K562 (cell line): ENCODE data around the gene INSR. TPM values are rescaled to one million over a fixed set of nuclear protein-coding genes. Genes with fewer than 3 reads are reported as not detected.
A peak's percentile ranks its signal among the peaks of the same experiment; 100 is the strongest.

Experiments used
- CBFB ChIP-seq: sonication (generic); formaldehyde crosslinking; IDR thresholded peaks from 2 replicates; pipeline ENCODE4 v1.4.0; 2020; ENCODE audit warnings: mild to moderate bottlenecking, missing genetic modification reagents
- CREBBP ChIP-seq: IDR thresholded peaks from one replicate; pipeline ENCODE4 v1.6.1; 2012; ENCODE audit warnings: low read depth, mild to moderate bottlenecking, control low read depth, inconsistent platforms, low read length
- CUX1 ChIP-seq: fragments of 200-800 bp; sonication (Bioruptor generic); IDR thresholded peaks from 2 replicates; pipeline ENCODE4 v1.6.1; 2016; ENCODE audit warnings: missing genetic modification characterization, missing compliant biosample characterization
- DIDO1 ChIP-seq: fragments of 450-650 bp; IDR thresholded peaks from 2 replicates; pipeline ENCODE4 v1.6.1; 2016; ENCODE audit warnings: low read depth, missing biosample characterization, missing genetic modification characterization
- GTF2F1 ChIP-seq: IDR thresholded peaks from 2 replicates; pipeline ENCODE4 v1.6.1; 2011; ENCODE audit warnings: low read depth, low read length, improper control_type of control experiment
- SLC30A9 ChIP-seq: fragments of 250-450 bp; sonication (Bioruptor Pico); IDR thresholded peaks from 2 replicates; pipeline ENCODE4 v1.8.0; 2022; ENCODE audit warnings: mild to moderate bottlenecking, moderate library complexity
- ZNF23 ChIP-seq: fragments of 250-450 bp; sonication (Bioruptor Pico); IDR thresholded peaks from 2 replicates; pipeline ENCODE4 v1.4.0; 2020; ENCODE audit warnings: mild to moderate bottlenecking
- ZNF445 ChIP-seq: fragments of 250-450 bp; sonication (Bioruptor Pico); IDR thresholded peaks from 2 replicates; pipeline ENCODE4 v1.4.0; 2020; ENCODE audit warnings: low read depth, mild to moderate bottlenecking, moderate library complexity
- ZNF740 ChIP-seq, 3 experiments: fragments of 200-800 bp in 1 of 3; sonication (Bioruptor generic) in 1 of 3; sonication (generic) in 1 of 3; formaldehyde crosslinking in 1 of 3; IDR thresholded peaks; 2 replicates each; pipeline versions ENCODE4 v1.6.1 to v1.8.0; 2016 to 2022; ENCODE audit warnings: mild to moderate bottlenecking in 2 of 3, missing compliant biosample characterization in 2 of 3, missing genetic modification characterization in 2 of 3, missing genetic modification reagents in 1 of 3
- ZNF75A ChIP-seq: fragments of 450-650 bp; formaldehyde crosslinking; IDR thresholded peaks from 2 replicates; pipeline ENCODE4 v1.4.0; 2020; ENCODE audit warnings: mild to moderate bottlenecking
- polyA plus RNA-seq, 8 experiments: library from polyadenylated mRNA; depleted of rRNA in 4 of 8; stranded (reverse) in 5 of 8; unstranded in 3 of 8; fragments of >200 nt; fragmentation: Nextera tagmentation in 2 of 8; fragmentation: Illumina TruSeq in 1 of 8; extraction: Ambion mirVana in 2 of 8; extraction: Trizol in 1 of 8; gene quantifications; 2 replicates each; pipeline versions ENCODE4 v1.2.1 to v1.2.3, GENCODE V29; 2011 to 2014; ENCODE audit warnings: inconsistent platforms in 1 of 8, missing spikeins in 1 of 8
- total RNA-seq, 7 experiments: library from RNA; depleted of rRNA in 6 of 7; stranded (reverse); fragments of >200 nt in 6 of 7; fragmentation: Illumina TruSeq in 2 of 7; extraction: Trizol in 2 of 7; gene quantifications; 2 replicates each; pipeline versions ENCODE4 v1.2.1 to v1.2.3, GENCODE V29; 2011 to 2021; ENCODE audit warnings: low replicate concordance in 1 of 7

Gene INSR
- total and polyA plus RNA-seq, 9 of the 15 experiments (the other 6 are each of a cell fraction or from before 2014, with no cell fraction given) = 0.04 to 0.88 (median 0.41) TPM

DNA sequence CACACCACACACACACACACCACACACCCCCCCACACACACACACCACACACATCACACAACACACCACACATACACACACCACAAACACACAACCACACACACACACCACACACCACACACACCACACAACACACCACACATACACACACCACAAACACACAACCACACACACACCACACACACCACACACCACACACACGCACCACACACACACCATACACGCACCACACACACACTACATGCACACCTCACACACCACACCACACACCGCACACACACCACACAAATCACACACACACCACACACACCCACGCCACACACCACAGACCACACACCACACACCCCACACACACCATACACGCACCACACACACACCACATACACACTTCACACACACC is 141.2 kb downstream of the INSR start (continued):
- TF ChIP-seq CUX1 (CRISPR knock-in tag) = no peak
- TF ChIP-seq SLC30A9 (CRISPR knock-in tag) = no peak
- TF ChIP-seq GTF2F1 = no peak
- TF ChIP-seq CBFB (CRISPR knock-in tag) = 0 out of 2 replicates have a peak, but pooled peaks have one; percentile 18
- TF ChIP-seq ZNF23 (CRISPR knock-in tag) = no peak
- TF ChIP-seq DIDO1 (tag) = no peak
- peak; percentile 26 for TF ChIP-seq CREBBP
- TF ChIP-seq ZNF445 = no peak
- TF ChIP-seq ZNF740 (CRISPR knock-in tag; IDR thresholded peaks at IDR 0.05) = peak; percentile 71; the same call in 1 of the 2 replicates
- TF ChIP-seq ZNF740 (tag; IDR thresholded peaks at IDR 0.05) = no peak
- TF ChIP-seq ZNF75A (CRISPR knock-in tag) = no peak
